Vagina (tissue), 2 donors: ENCODE measurements around the gene BCAS1. TPM values are rescaled to one million over a fixed set of nuclear protein-coding genes. Genes with fewer than 3 reads are reported as not detected.
A peak's percentile ranks its signal among the peaks of the same experiment; 100 is the strongest.

Experiments
- DNase-seq, 2 donors: peaks; one replicate each; pipeline ENCODE4 v3.0.0-alpha.2; 2017; ENCODE audit errors: extremely low spot score in 2 of 2
- H3K27ac ChIP-seq: fragments of 200-600 bp; sonication (generic); one replicate; pipeline ENCODE4 v1.5.1; 2019
- H3K27me3 ChIP-seq: fragments of 200-600 bp; sonication (generic); one replicate; pipeline ENCODE4 v1.5.1; 2019
- H3K36me3 ChIP-seq, 2 donors: fragments of 200-600 bp; sonication (generic); one replicate each; pipeline ENCODE4 v1.5.1; 2017 to 2019
- H3K4me1 ChIP-seq: fragments of 200-600 bp; sonication (generic); one replicate; pipeline ENCODE4 v1.5.1; 2019
- H3K4me3 ChIP-seq, 2 donors: fragments of 200-600 bp; sonication (generic); 1 replicate in 1 of 2; 2 replicates in 1 of 2; pipeline ENCODE4 v1.5.1; 2016 to 2019
- H3K9me3 ChIP-seq: fragments of 200-600 bp; sonication (generic); one replicate; pipeline ENCODE4 v1.5.1; 2019
- CTCF ChIP-seq, 3 experiments: fragments of 450-650 bp in 2 of 3; fragments of 200-600 bp in 1 of 3; sonication (generic) in 1 of 3; IDR thresholded peaks; one replicate each; pipeline ENCODE4 v1.5.1; 2017 to 2019; ENCODE audit warnings: antibody characterized with exemption in 3 of 3, mild to moderate bottlenecking in 2 of 3, moderate library complexity in 2 of 3
- POLR2A ChIP-seq, 2 donors: fragments of 450-650 bp; IDR thresholded peaks; one replicate each; pipeline ENCODE4 v1.6.1; 2017; ENCODE audit warnings: antibody characterized with exemption in 2 of 2, mild to moderate bottlenecking in 2 of 2, moderate library complexity in 2 of 2
- POLR2AphosphoS5 ChIP-seq, 2 donors: sonication (generic); formaldehyde crosslinking; IDR thresholded peaks; one replicate each; pipeline ENCODE4 v1.9.0; 2017; ENCODE audit warnings: antibody characterized with exemption in 2 of 2, mild to moderate bottlenecking in 2 of 2, low read depth in 1 of 2; ENCODE audit not compliant: insufficient read depth in 1 of 2
- intact Hi-C: fragments of 100-400 bp; cut with DNase I; formaldehyde crosslinking; loops from one replicate; pipeline ENCODE4 v1.15.1; 2023
- total RNA-seq: library from RNA; depleted of rRNA; stranded (reverse); fragments of >200 nt; gene quantifications from one replicate; pipeline ENCODE4 v1.2.3, GENCODE V29; 2016

Gene BCAS1
- total RNA-seq, 1 donor from 2014 or later: 2.7 TPM

- no peaks in the 10 kb centered on the region for H3K36me3 ChIP-seq
- no peak overlapping the region for H3K27ac ChIP-seq
- no peak for TF ChIP-seq POLR2AphosphoS5 (IDR thresholded peaks at IDR 0.05; ENCODE audit: insufficient read depth in 1 of 2, low read depth in 1 of 2)
- no peak for TF ChIP-seq POLR2A (IDR thresholded peaks at IDR 0.05)
- TF ChIP-seq CTCF (IDR thresholded peaks at IDR 0.05): no peak
- H3K9me3 ChIP-seq: no peaks in the 10 kb centered on the region
- no peak overlapping the region for H3K4me3 ChIP-seq
- no peak for DNase-seq
- peaks cover 49% of the 10 kb centered on the region for H3K4me1 ChIP-seq
- H3K27me3 ChIP-seq: no peaks in the 10 kb centered on the region
- intact Hi-C loops: loop anchor here (5.0 kb wide), 1 partner anchor 333 kb away; no protein-coding TSS in a partner anchor
Observed at GRCh38 chr20:53910351-53911002, 159.9 kb downstream of the BCAS1 start.

GRCh38 chr20:53907968-53908751 lies 162.2 kb downstream of the BCAS1 start:
- intact Hi-C loops: no loop called here
- Histone ChIP-seq H3K36me3 (no peaks in the 10 kb centered on the region), H3K9me3 (no peaks in the 10 kb centered on the region), H3K27me3 (no peaks in the 10 kb centered on the region), H3K4me3 (no peak overlapping the region), H3K4me1 (peaks cover 32% of the 10 kb centered on the region), H3K27ac (peak overlapping the region; percentile 53)
- TF ChIP-seq POLR2A (IDR thresholded peaks at IDR 0.05): no peak
- no peak for TF ChIP-seq POLR2AphosphoS5 (IDR thresholded peaks at IDR 0.05; ENCODE audit: insufficient read depth in 1 of 2, low read depth in 1 of 2)
- no peak for TF ChIP-seq CTCF (IDR thresholded peaks at IDR 0.05)
- DNase-seq: no peak

- Histone ChIP-seq H3K4me1 (peaks cover 47% of the 10 kb centered on the region), H3K27me3 (no peaks in the 10 kb centered on the region), H3K9me3 (no peaks in the 10 kb centered on the region), H3K4me3 (no peak overlapping the region), H3K36me3 (no peaks in the 10 kb centered on the region), H3K27ac (no peak overlapping the region)
- TF ChIP-seq CTCF (IDR thresholded peaks at IDR 0.05) (no peak), POLR2A (IDR thresholded peaks at IDR 0.05) (no peak), POLR2AphosphoS5 (IDR thresholded peaks at IDR 0.05; ENCODE audit: insufficient read depth in 1 of 2, low read depth in 1 of 2) (no peak)
- intact Hi-C loops: no loop called here
- no peak for DNase-seq
Observed at GRCh38 chr20:53905820-53906191, 164.6 kb downstream of the BCAS1 start.

GRCh38 chr20:53905019-53905819 lies 165.2 kb downstream of the BCAS1 start:
- Histone ChIP-seq H3K27me3 (no peaks in the 10 kb centered on the region), H3K4me3 (no peak overlapping the region), H3K4me1 (peaks cover 53% of the 10 kb centered on the region), H3K27ac (no peak overlapping the region), H3K9me3 (no peaks in the 10 kb centered on the region), H3K36me3 (no peaks in the 10 kb centered on the region)
- DNase-seq: no peak
- intact Hi-C loops: no loop called here
- TF ChIP-seq POLR2AphosphoS5 (IDR thresholded peaks at IDR 0.05; ENCODE audit: insufficient read depth in 1 of 2, low read depth in 1 of 2): no peak
- TF ChIP-seq POLR2A (IDR thresholded peaks at IDR 0.05): no peak
- TF ChIP-seq CTCF (IDR thresholded peaks at IDR 0.05): no peak
